GM19025 (cell line): ENCODE data around the gene SUN2.

Experiments
- ATAC-seq: cut with Tn5 transposase; IDR thresholded peaks from one replicate; pipeline ENCODE4 v1.9.1; 2021; ENCODE audit warnings: mild to moderate bottlenecking, low read depth, moderate library complexity; ENCODE audit not compliant: unreplicated experiment

SUN2 gene

DNA sequence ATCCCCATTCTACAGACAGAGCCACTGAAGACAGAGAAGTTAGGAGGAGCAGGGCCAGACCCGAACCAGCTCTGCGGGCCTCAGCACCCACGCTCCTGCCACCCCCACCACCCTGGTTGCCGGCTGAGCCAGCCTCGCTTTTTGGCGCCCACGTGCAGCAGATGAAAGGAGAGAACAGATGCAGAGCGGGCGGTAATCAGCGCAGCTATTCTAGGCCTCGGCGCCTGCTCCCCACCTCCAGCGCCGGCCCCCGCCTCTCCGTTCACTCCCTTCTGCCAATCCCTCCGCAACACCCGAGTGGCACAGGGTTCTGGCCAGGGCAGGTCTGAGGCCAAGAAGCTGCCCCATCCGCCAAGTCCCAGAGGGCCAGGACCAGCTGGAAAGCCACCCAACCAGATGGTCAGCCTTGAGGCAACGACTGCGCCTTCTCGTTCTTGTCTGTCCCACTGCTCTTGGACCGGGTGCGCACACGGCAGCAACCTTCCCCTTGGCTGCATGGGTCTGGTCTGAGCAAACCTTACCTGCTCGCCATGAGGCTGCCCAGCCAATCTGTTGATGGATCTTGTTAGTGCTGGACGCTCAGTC, 21.4 kb upstream of the SUN2 start:
- ATAC-seq, result no peak

DNA sequence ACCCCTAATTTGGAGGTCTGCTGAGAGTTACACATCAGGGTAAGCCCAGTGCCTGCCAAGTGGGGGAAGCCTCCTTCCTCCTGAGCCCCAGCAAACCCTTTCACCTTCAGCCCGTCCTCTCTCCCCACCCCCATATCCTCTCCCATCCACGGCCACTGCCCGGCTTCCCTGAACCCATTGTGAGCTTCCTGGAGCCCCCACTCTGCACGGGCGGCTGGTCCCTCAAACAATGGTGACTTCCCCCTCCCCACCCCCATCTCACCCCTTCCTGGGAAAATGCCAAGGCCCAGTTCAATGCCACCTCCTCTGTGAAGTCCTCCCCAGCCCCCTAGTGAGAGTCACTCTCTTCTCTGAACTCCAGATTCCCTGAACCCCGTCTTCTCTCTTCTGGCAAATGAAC, 20.3 kb upstream of the SUN2 start:
- ATAC-seq, result no peak

DNA sequence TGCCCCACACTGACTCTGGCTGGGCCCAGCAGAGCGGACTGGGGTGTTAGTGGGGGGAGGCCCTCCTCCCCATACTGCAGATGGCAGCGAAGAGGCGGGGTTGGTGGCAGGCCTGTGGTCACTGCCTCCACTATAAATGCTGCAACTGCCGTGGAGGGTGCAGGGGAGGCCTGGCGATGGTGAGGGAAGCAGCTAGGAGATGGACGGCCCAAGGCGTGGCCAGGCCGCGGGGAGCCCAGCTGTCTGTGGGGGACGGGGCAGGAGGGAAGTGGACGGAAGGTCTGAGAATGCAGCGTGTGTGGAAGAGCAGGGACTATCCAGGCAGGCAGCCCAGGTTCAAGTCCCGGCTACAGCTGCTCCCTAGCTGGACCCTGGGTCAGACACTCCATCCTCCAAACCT, 19.9 kb upstream of the SUN2 start:
- no peak for ATAC-seq

DNA sequence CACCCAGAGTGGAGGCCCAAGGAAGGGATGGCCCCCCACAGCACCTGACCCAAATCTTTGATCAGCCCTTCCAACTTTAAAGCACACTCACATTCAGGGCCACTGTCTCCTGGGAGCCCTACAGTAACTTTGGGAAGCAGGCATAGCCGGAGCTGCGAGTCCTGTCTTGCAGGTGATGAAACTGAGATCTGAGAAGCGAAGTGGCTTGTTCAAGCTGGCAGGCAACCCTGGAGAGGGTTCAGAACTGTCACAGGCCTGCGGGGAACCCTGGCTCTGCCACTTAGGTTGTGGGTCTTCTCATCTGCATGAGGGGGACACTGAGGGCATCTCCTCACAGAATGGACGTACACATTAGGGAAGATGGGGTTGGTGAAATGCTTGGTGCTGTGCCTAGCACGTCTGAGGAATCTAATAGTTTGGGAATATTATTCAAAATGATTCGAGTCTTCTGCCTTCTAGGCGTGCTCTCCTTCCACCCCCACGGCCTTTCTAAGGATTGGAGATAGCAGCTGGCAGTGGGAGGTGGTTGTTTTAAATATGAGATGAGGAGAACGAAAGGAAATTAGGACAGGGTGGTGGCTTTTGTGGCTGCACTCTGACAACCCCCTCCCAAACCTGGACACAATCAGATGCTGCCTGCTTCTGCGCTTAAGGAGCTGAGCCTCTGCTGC, 18.8 kb upstream of the SUN2 start:
- ATAC-seq, result no peak

- no peak for ATAC-seq
Observed at GRCh38 chr22:38773363-38773946, 17.7 kb upstream of the SUN2 start.

DNA sequence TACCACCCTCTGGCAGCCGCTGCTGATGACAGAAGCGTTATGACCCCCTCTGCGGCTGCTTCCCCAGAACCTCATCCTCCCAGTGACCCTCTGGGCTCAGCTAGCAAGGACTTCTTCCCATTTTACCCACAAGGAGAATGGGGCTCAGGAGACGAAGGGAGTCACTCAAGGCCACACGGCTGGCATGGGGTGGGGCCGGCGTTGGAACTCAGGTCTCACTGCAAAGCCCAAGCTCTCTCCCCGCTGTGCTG, 16.8 kb upstream of the SUN2 start:
- no peak for ATAC-seq

GRCh38 chr22:38770257-38770949, 14.6 kb upstream of the SUN2 start:
- ATAC-seq, result no peak

- ATAC-seq, result no peak
Observed at GRCh38 chr22:38768036-38768435, 12.2 kb upstream of the SUN2 start.

GRCh38 chr22:38767313-38767712, 11.5 kb upstream of the SUN2 start:
- ATAC-seq, result no peak

- ATAC-seq, result no peak
Observed at GRCh38 chr22:38766076-38766777, 10.4 kb upstream of the SUN2 start.

GRCh38 chr22:38762551-38762983, 6.8 kb upstream of the SUN2 start:
- ATAC-seq, result no peak

- no peak for ATAC-seq
Observed at GRCh38 chr22:38761202-38762162, 5.7 kb upstream of the SUN2 start.

DNA sequence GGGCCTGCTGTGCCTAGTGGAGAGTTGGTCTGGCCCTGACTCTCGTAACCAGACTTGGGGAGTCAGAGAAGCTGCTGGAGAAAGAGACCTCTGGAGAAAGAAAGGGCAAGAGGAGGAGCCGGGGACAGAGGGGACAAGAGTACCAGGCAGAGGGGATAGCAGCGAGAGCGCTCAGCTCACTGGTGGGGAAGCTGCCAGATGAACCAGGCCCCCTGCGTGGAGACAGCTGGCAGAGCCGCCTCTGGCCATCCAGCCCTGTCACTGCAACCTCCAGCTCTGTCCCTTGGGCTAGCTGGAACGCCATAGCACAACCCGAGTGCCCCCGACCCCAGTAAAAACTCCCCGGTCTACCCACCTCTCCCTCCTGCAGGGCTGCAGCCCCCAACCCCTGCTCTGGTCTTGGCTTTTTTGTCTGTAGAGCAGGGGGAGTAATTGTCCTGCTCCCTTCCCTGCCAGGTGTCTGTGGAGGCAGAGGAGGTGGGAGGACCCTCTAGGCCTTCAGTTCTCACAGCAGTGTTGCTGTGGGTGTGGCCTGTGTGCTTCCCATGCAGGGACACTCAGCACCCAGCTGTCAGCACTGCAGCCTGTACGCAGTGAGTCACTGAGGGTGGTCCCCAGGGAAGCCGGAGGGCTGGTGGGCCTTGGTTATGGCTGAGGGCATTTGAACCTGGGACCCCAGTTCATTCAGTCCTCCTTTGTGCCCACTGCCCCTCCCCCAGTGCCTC, 4.8 kb upstream of the SUN2 start:
- ATAC-seq, result no peak

GRCh38 chr22:38759005-38759404, 3.2 kb upstream of the SUN2 start:
- ATAC-seq, result no peak

DNA sequence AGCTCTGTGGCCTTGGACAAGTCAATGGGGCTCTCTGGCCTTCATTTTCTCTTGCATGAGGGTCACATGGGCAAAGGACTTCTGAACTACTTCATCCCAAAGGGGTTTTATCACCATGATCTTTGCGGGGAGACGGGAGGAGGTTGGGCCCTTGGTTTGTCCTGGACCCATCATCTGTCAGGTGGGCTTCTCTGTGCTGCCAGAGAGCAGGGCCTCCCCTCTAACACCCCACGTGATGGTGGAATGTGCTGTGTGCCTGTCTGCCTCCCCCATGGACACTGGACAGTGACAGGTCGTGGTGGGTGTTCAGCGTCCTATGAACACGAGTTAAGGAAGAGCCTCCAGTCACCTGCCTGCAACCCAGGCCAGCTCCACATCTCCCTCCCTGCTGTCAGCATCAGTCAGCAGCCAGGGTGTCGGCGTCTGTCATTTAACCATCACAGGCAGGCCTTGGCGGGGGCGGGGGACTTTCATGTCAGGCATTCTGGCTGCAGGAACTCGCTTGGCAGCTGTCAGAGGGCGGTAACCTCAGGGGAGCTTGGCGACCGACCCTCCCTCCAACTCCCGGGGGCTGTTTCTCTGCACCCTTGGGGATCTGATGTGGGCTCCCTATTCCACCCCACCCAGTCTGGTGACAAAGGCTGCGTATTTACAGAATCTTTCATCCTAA, 2.6 kb upstream of the SUN2 start:
- no peak for ATAC-seq

- ATAC-seq, result no peak
Observed at GRCh38 chr22:38757464-38757757, 1.6 kb upstream of the SUN2 start.

DNA sequence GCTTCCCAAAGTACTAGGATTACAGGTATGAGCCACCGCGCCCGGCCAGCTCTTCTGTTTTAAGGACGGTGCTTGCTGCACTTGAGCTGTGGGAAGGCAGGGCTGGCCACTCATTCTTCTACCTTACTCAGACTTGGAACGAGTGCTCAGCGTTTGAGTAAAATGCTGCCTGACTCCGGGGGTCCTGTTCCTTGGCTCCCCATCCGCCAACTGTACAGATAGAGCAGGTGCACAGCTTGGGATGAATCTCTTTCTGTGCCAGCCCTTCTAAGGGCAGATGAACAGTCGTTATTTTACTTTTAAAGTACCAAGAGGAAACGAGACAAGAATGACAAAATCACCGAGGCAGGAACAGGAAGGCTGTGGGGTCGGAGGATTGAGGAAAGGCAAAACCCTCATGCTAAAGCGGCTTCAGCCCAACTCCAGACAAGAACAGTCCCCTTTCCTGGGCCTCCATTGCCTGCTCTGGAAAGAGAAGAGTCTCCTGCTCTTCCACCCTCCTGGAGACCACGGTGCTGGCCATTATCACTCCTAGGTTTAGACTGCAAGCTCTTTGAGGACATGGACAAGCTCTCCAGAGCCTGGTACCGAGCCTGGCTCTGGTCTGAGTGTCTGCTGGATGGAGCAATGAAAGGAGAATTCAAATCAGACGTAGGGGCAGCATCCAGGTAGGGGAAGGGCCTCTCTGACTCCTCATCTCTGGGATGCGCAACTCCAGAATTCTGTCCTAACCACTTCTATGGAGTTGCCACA, 1.1 kb upstream of the SUN2 start:
- no peak for ATAC-seq

DNA sequence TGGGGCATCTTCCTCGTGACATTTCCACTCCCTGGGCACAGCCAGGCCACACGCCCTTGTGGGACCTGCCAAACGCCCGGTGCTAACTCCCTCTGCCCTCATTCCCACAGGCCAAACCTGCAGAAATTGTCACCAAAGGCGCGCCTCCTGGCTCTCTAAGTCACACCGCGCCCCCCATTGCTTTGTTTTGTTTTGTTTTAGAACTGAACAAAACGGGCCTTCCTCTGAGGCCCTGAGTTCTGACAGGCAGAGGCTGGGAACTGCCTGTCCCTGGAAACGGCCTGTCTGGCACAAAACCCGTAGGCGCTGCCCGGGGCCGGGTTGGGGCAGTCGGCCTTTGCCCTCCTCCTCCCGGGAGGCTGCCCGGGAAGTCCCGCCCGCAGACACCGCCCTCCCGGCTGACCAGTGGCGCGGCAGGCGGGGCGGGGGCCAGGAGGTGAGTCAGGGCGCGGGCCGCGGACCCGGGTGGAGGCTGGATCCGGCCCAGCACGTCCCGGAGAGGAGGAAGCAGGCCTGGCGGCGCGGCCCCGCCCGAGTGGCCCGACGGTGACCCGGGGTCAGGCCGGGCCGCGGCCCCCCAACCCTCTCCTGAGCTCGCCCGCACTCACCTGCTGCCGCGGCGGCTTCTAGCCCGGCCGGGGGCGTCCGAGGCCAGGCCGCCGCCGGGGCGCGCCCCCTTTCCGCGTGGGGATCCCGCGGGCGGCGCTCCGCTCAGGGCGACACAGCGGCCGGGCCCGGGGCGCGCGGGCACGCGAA, 465 bp downstream of the SUN2 start:
- peak; percentile 37 for ATAC-seq
